ENCODE measurements around the gene DYNLL1.

The DYNLL1 gene

GRCh38 chr12:120475643-120476042, 20.3 kb upstream of the DYNLL1 start:
- no peak overlapping the region for H2AK5ac ChIP-seq (ENCODE audit: low read length)
- H2BK5ac ChIP-seq (ENCODE audit: low read length), result no peak overlapping the region
- H3K79me1 ChIP-seq (ENCODE audit: low read length), result no peaks in the 10 kb centered on the region
- DNase-seq, result no peak
- H3K4ac ChIP-seq (ENCODE audit: low read depth, low read length), result no peak overlapping the region
- H3K79me2 ChIP-seq (ENCODE audit: control insufficient read depth, insufficient read depth, low read length), result no peaks in the 10 kb centered on the region
- no peaks in the 10 kb centered on the region for H3K36me3 ChIP-seq (ENCODE audit: control insufficient read depth, insufficient read depth, low read length)
- no peaks in the 10 kb centered on the region for H3K4me1 ChIP-seq (ENCODE audit: control insufficient read depth, low read depth, low read length)
- no peak overlapping the region for H4K5ac ChIP-seq (ENCODE audit: low read length)
- H4K8ac ChIP-seq (ENCODE audit: low read depth, low read length), result no peak overlapping the region
- H3K56ac ChIP-seq (ENCODE audit: low read length), result no peak overlapping the region
- no peak overlapping the region for H3K18ac ChIP-seq (ENCODE audit: low read length)
- H3K9ac ChIP-seq (ENCODE audit: low read length), result no peak overlapping the region
- H2BK120ac ChIP-seq (ENCODE audit: low read depth, low read length), result no peak overlapping the region
- no peak overlapping the region for H3K23ac ChIP-seq (ENCODE audit: low read length)
- no CpG with 5 or more reads among the region's 1 CpG for WGBS (ENCODE audit: extremely low coverage, insufficient coverage, low lambda C conversion rate)
- H3K27ac ChIP-seq (ENCODE audit: low read depth, low read length), result no peak overlapping the region
- no peak overlapping the region for H3K4me3 ChIP-seq (ENCODE audit: low read length)
- no peaks in the 10 kb centered on the region for H3K27me3 ChIP-seq (ENCODE audit: insufficient read depth, low read length, poor library complexity)
- H2BK15ac ChIP-seq (replicated peaks; ENCODE audit: low read depth), result no peak overlapping the region
- H3K4me2 ChIP-seq (ENCODE audit: low read length), result no peak overlapping the region

- no peak overlapping the region for H4K8ac ChIP-seq (ENCODE audit: low read depth, low read length)
- H2BK5ac ChIP-seq (ENCODE audit: low read length), result no peak overlapping the region
- H3K36me3 ChIP-seq (ENCODE audit: control insufficient read depth, insufficient read depth, low read length), result no peaks in the 10 kb centered on the region
- H3K9ac ChIP-seq (ENCODE audit: low read length), result no peak overlapping the region
- whole genome bisulfite sequencing (ENCODE audit: extremely low coverage, insufficient coverage, low lambda C conversion rate), result no CpG with 5 or more reads among the region's 1 CpG
- H3K18ac ChIP-seq (ENCODE audit: low read length), result no peak overlapping the region
- H3K27me3 ChIP-seq (ENCODE audit: insufficient read depth, low read length, poor library complexity), result no peaks in the 10 kb centered on the region
- no peaks in the 10 kb centered on the region for H3K4me1 ChIP-seq (ENCODE audit: control insufficient read depth, low read depth, low read length)
- no peak overlapping the region for H3K23ac ChIP-seq (ENCODE audit: low read length)
- H2AK5ac ChIP-seq (ENCODE audit: low read length), result no peak overlapping the region
- no peak overlapping the region for H3K4me2 ChIP-seq (ENCODE audit: low read length)
- H4K5ac ChIP-seq (ENCODE audit: low read length), result no peak overlapping the region
- H3K27ac ChIP-seq (ENCODE audit: low read depth, low read length), result no peak overlapping the region
- H3K4me3 ChIP-seq (ENCODE audit: low read length), result no peak overlapping the region
- no peak overlapping the region for H2BK15ac ChIP-seq (replicated peaks; ENCODE audit: low read depth)
- no peak overlapping the region for H2BK120ac ChIP-seq (ENCODE audit: low read depth, low read length)
- H3K79me2 ChIP-seq (ENCODE audit: control insufficient read depth, insufficient read depth, low read length), result no peaks in the 10 kb centered on the region
- DNase-seq, result no peak
- no peak overlapping the region for H3K56ac ChIP-seq (ENCODE audit: low read length)
- H3K79me1 ChIP-seq (ENCODE audit: low read length), result no peaks in the 10 kb centered on the region
- H3K4ac ChIP-seq (ENCODE audit: low read depth, low read length), result no peak overlapping the region
Measured at GRCh38 chr12:120479458-120479857, 16.5 kb upstream of the DYNLL1 start.

DNA sequence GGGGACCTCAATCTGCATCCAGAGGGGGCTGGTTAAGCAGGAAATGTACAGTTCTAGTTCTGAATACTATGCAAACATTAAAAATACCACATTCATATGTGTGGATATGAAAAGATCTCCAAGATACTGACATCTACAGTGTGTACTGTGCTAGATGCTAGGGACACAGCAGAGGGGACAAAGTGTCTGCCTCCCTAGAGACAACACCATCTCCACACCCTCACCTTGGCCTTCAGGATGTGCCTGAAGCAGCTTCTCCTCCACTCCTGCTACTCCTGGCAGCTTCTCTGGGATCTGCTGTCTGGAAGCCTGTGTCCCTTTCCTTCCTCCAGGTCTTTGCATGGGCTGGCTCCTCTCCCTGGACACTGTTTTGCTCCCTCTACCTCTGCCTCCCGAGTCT, 15.7 kb upstream of the DYNLL1 start:
- WGBS (ENCODE audit: extremely low coverage, insufficient coverage, low lambda C conversion rate), result no CpG with 5 or more reads among the region's 1 CpG
- Histone ChIP-seq H3K79me2 (ENCODE audit: control insufficient read depth, insufficient read depth, low read length) (no peaks in the 10 kb centered on the region), H3K4me3 (ENCODE audit: low read length) (no peak overlapping the region), H2AK5ac (ENCODE audit: low read length) (no peak overlapping the region), H3K36me3 (ENCODE audit: control insufficient read depth, insufficient read depth, low read length) (no peaks in the 10 kb centered on the region), H2BK15ac (replicated peaks; ENCODE audit: low read depth) (no peak overlapping the region), H3K4me2 (ENCODE audit: low read length) (no peak overlapping the region), H3K79me1 (ENCODE audit: low read length) (no peaks in the 10 kb centered on the region), H3K4ac (ENCODE audit: low read depth, low read length) (no peak overlapping the region), H2BK120ac (ENCODE audit: low read depth, low read length) (no peak overlapping the region), H4K5ac (ENCODE audit: low read length) (no peak overlapping the region), H3K56ac (ENCODE audit: low read length) (no peak overlapping the region), H3K27me3 (ENCODE audit: insufficient read depth, low read length, poor library complexity) (no peaks in the 10 kb centered on the region), H2BK5ac (ENCODE audit: low read length) (no peak overlapping the region), H3K9ac (ENCODE audit: low read length) (no peak overlapping the region), H3K4me1 (ENCODE audit: control insufficient read depth, low read depth, low read length) (no peaks in the 10 kb centered on the region), H3K18ac (ENCODE audit: low read length) (no peak overlapping the region), H3K27ac (ENCODE audit: low read depth, low read length) (no peak overlapping the region), H3K23ac (ENCODE audit: low read length) (no peak overlapping the region), H4K8ac (ENCODE audit: low read depth, low read length) (no peak overlapping the region)
- DNase-seq, result no peak

- H2AK5ac ChIP-seq (ENCODE audit: low read length), result no peak overlapping the region
- H3K79me2 ChIP-seq (ENCODE audit: control insufficient read depth, insufficient read depth, low read length), result no peaks in the 10 kb centered on the region
- H2BK5ac ChIP-seq (ENCODE audit: low read length), result no peak overlapping the region
- H3K4me2 ChIP-seq (ENCODE audit: low read length), result no peak overlapping the region
- H3K27ac ChIP-seq (ENCODE audit: low read depth, low read length), result no peak overlapping the region
- H3K36me3 ChIP-seq (ENCODE audit: control insufficient read depth, insufficient read depth, low read length), result no peaks in the 10 kb centered on the region
- DNase-seq, result no peak
- no peak overlapping the region for H4K8ac ChIP-seq (ENCODE audit: low read depth, low read length)
- no peak overlapping the region for H3K9ac ChIP-seq (ENCODE audit: low read length)
- H2BK120ac ChIP-seq (ENCODE audit: low read depth, low read length), result no peak overlapping the region
- no CpG with 5 or more reads among the region's 9 CpGs for WGBS (ENCODE audit: extremely low coverage, insufficient coverage, low lambda C conversion rate)
- H3K18ac ChIP-seq (ENCODE audit: low read length), result no peak overlapping the region
- H4K5ac ChIP-seq (ENCODE audit: low read length), result no peak overlapping the region
- H3K4me3 ChIP-seq (ENCODE audit: low read length), result no peak overlapping the region
- H3K56ac ChIP-seq (ENCODE audit: low read length), result no peak overlapping the region
- no peaks in the 10 kb centered on the region for H3K79me1 ChIP-seq (ENCODE audit: low read length)
- H3K4me1 ChIP-seq (ENCODE audit: control insufficient read depth, low read depth, low read length), result no peaks in the 10 kb centered on the region
- no peak overlapping the region for H3K23ac ChIP-seq (ENCODE audit: low read length)
- no peak overlapping the region for H3K4ac ChIP-seq (ENCODE audit: low read depth, low read length)
- H2BK15ac ChIP-seq (replicated peaks; ENCODE audit: low read depth), result no peak overlapping the region
- no peaks in the 10 kb centered on the region for H3K27me3 ChIP-seq (ENCODE audit: insufficient read depth, low read length, poor library complexity)
Measured at GRCh38 chr12:120481022-120481767, 14.7 kb upstream of the DYNLL1 start.

DNA sequence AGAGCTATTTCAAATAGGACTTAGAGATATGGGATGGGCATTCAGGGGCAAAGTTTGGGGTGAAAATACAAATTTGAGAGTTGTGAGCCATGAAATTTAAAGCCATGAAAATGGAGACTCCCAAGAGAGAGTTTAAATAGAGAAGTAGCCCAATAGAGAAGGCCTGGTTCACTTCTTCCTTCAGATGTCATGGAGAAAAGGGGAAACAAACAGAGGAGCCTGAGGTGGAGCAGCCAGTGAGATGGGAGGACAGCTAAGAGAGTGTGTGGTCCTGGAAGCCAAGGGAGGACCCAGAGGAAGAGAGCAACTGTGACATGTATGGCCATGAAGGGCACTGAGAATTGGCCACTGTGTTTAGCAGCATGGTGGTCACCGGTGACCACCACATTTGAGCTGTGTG, 12.3 kb upstream of the DYNLL1 start:
- Histone ChIP-seq H2AK5ac (ENCODE audit: low read length) (no peak overlapping the region), H3K79me2 (ENCODE audit: control insufficient read depth, insufficient read depth, low read length) (no peaks in the 10 kb centered on the region), H2BK5ac (ENCODE audit: low read length) (no peak overlapping the region), H3K9ac (ENCODE audit: low read length) (no peak overlapping the region), H3K27me3 (ENCODE audit: insufficient read depth, low read length, poor library complexity) (no peaks in the 10 kb centered on the region), H3K23ac (ENCODE audit: low read length) (no peak overlapping the region), H3K79me1 (ENCODE audit: low read length) (no peaks in the 10 kb centered on the region), H2BK15ac (replicated peaks; ENCODE audit: low read depth) (no peak overlapping the region), H3K4me1 (ENCODE audit: control insufficient read depth, low read depth, low read length) (no peaks in the 10 kb centered on the region), H3K4me3 (ENCODE audit: low read length) (no peak overlapping the region), H2BK120ac (ENCODE audit: low read depth, low read length) (no peak overlapping the region), H3K4me2 (ENCODE audit: low read length) (no peak overlapping the region), H3K18ac (ENCODE audit: low read length) (no peak overlapping the region), H3K27ac (ENCODE audit: low read depth, low read length) (no peak overlapping the region), H3K56ac (ENCODE audit: low read length) (no peak overlapping the region), H4K8ac (ENCODE audit: low read depth, low read length) (no peak overlapping the region), H3K4ac (ENCODE audit: low read depth, low read length) (no peak overlapping the region), H4K5ac (ENCODE audit: low read length) (no peak overlapping the region), H3K36me3 (ENCODE audit: control insufficient read depth, insufficient read depth, low read length) (no peaks in the 10 kb centered on the region)
- no peak for DNase-seq
- WGBS (ENCODE audit: extremely low coverage, insufficient coverage, low lambda C conversion rate), result no CpG with 5 or more reads among the region's 1 CpG
